Activated CD8-positive, alpha-beta T cell treated with anti-CD3 and anti-CD28 coated beads, Interleukin-2, amount 10 ng/mL, durations not matched to agents 7 days and 5 days (primary cell): Measurements from ENCODE around the gene PSME1. TPM values are rescaled to one million over a fixed set of nuclear protein-coding genes. Genes with fewer than 3 reads are reported as not detected.

Source experiments
- ATAC-seq: fragments of 150-1000 bp; cut with Tn5 transposase; one replicate; pipeline ENCODE4 v1.10.0; 2021; ENCODE audit warnings: moderate library complexity
- CTCF ChIA-PET: fragments of 350-600 bp; sonication (Branson Sonifier 250); formaldehyde crosslinking; loops from one replicate; lab custom pipeline; 2021; ENCODE audit warnings: antibody characterized with exemption; lab: Charles Lee
- POLR2A ChIA-PET: fragments of 350-600 bp; sonication (Branson Sonifier 250); formaldehyde crosslinking; loops from one replicate; lab custom pipeline; 2021; ENCODE audit warnings: antibody characterized with exemption; lab: Charles Lee
- DNase-seq: peaks from one replicate; pipeline ENCODE4 v3.0.0-alpha.2; 2020
- H3K27ac Mint-ChIP-seq: one replicate; pipeline ENCODE4 v1.8.0; 2021; ENCODE audit warnings: mild to moderate bottlenecking, mixed read lengths
- H3K27me3 Mint-ChIP-seq: one replicate; pipeline ENCODE4 v1.8.0; 2021; ENCODE audit warnings: low read depth, mixed read lengths
- H3K36me3 Mint-ChIP-seq: one replicate; pipeline ENCODE4 v1.8.0; 2021; ENCODE audit warnings: low read depth, mixed read lengths
- H3K4me1 Mint-ChIP-seq: one replicate; pipeline ENCODE4 v1.8.0; 2021; ENCODE audit warnings: low read depth, mixed read lengths
- H3K4me3 Mint-ChIP-seq: one replicate; pipeline ENCODE4 v1.8.0; 2021; ENCODE audit warnings: mild to moderate bottlenecking, mixed read lengths
- H3K9me3 Mint-ChIP-seq: one replicate; pipeline ENCODE4 v1.8.0; 2022; ENCODE audit warnings: mixed read lengths; ENCODE audit not compliant: insufficient read depth
- total RNA-seq, 2 experiments: library from RNA; stranded (reverse); gene quantifications; one replicate each; pipeline ENCODE4 v1.2.3, GENCODE V29; 2021

PSME1 gene
- total RNA-seq, 2 experiments from 2014 or later = 516 to 530 TPM

DNA sequence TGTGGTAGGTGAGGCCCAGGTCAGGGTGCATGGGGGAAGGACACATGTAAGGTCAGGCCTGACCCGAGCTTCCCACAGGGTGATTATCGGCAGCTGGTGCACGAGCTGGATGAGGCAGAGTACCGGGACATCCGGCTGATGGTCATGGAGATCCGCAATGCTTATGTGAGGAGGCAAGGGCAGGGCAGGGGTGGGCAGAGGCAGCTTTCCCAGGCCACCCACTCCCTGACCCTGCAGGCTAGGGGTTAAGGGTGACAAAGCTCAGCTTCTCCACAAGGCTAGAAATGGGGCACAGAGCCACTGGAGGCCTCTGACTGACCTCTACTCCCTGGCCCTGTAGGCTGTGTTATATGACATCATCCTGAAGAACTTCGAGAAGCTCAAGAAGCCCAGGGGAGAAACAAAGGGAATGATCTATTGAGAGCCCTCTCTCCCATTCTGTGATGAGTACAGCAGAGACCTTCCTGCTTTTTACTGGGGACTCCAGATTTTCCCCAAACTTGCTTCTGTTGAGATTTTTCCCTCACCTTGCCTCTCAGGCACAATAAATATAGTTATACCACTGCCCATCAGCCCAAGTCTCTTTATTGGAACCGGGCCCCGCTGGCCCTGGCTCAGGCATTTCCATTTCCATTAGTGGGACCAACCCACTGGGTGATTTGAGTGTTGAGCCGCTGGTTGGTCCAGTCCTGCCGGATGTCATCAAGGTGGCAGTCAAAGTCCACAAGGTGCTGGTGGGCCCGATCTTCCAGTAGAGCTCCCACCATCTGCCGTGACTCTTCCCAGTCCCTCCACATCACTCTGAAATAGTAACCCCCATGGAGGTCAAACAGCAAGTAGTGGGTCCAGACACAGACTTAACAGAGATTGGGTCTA, 2.6 kb downstream of the PSME1 start:
- ChIA-PET POLR2A (interaction anchor here (0.5 to 8.7 kb wide), 5 partner anchors 8 to 44 kb away, joined by 3 to 119 read pairs (median 56); partner anchors contain the start of genes DCAF11, IRF9, NRL and PSME2), CTCF (interaction anchor here (1.5 to 5.2 kb wide), 5 partner anchors 22 to 30 kb away, joined by 3 to 43 read pairs (median 8); partner anchors contain the start of genes DCAF11, IRF9 and NRL)
- Mint-ChIP-seq H3K9me3 (no peaks in the 10 kb centered on the region), H3K27me3 (no peaks in the 10 kb centered on the region), H3K27ac (peak overlapping the region; percentile 68), H3K36me3 (peaks cover 63% of the 10 kb centered on the region), H3K4me1 (peaks cover 54% of the 10 kb centered on the region), H3K4me3 (peak overlapping the region; percentile 97)
- no peak for ATAC-seq
- DNase-seq = no peak

DNA sequence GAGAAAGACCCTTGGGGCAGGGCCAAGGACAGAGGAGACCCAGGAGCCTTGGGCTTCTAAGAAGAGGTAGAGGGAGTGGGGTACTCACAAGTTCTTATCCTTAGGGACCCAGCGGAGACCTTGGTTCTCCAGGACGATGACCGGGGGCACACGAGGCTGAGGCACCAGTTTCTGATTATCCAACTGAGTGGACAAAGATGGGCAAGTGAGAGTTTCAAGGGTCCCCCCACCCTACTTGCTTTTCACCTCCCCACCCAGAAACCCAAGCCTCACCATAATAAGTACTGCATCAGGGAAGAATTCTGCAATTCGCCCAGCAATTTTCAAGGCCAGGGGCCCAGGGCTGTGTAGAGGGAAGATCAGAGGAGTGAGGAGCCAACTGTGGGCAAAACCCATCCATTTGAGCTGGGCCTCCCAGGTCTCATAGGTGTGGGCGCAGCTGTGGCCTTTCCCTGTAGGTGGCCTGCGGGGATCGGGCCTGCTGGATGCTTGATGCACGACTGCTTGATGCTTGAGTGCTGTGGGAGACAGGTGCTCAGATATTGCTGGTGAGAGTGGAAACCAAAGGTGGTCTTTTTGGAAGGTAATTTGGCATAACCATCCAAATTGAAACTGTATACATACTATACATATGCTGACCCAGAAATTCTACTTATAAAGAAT, 3.4 kb downstream of the PSME1 start:
- Mint-ChIP-seq H3K4me3 (peak overlapping the region; percentile 97), H3K27me3 (no peaks in the 10 kb centered on the region), H3K27ac (peak overlapping the region; percentile 68), H3K4me1 (peaks cover 62% of the 10 kb centered on the region), H3K9me3 (no peaks in the 10 kb centered on the region), H3K36me3 (peaks cover 69% of the 10 kb centered on the region)
- ATAC-seq (no peak), DNase-seq (peak; percentile 49)
- POLR2A ChIA-PET = interaction anchor here (2.5 to 4.0 kb wide), 3 partner anchors 8 to 25 kb away, joined by 32 to 56 read pairs (median 48); partner anchors contain the start of genes DCAF11, IRF9, NRL and PSME2
- CTCF ChIA-PET = interaction anchor here (1.5 to 5.2 kb wide), 3 partner anchors 21 to 30 kb away, joined by 3 to 37 read pairs (median 4); partner anchors contain the start of gene IRF9

DNA sequence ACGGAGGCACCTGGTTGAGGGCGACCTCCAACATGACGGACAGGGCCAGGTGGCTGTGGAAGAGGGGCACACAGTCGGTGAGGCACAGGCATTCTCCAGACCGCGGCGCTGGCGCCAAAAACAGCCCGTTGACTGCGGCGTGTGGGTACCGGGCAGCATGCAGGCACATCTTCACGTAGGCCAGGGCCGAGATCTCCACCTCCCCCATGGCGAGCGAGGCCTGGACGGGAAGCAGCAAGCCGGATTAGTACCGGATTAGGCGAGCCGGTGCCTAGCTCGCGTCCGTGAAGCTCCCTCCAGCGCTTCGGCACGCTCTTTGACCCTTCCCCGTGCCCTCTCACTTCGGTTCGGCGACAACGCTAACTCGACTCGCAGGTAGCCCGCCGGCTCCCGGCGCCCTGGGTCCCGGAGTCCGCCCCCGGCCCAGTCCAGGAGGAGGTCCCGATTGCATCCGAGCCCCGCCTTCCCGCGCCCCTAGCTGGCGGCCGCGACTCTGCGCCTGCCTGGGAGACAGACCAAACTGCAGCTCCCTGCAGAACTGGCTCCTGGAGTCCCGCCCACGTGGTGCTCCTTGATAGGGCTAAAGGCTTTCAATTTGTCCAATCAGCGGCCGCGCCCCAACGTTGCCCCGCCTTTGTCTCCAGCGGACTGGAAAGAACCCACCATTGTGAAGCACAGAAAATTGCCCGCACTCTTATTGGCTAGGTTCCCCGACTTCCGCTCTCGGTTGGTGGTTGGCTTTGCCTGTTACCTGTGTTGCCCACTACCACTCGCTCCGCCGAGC, 5.3 kb downstream of the PSME1 start, which contains the start of gene EMC9:
TSS of gene EMC9 (minus strand) at position 495 of the 784 bp plus-strand sequence. CDS start at position 208, 287 bp downstream.
- ChIA-PET CTCF (interaction anchor here (0.7 to 2.2 kb wide), 16 partner anchors 9 to 296 kb away, joined by 3 to 20 read pairs (median 4); partner anchors contain the start of genes CIDEB, DCAF11, IRF9 and NRL), POLR2A (interaction anchor here (0.6 to 3.5 kb wide), 14 partner anchors 9 to 289 kb away, joined by 3 to 56 read pairs (median 4); partner anchors contain the start of genes CHMP4A, DCAF11, IRF9 and KHNYN)
- Mint-ChIP-seq H3K9me3 (no peaks in the 10 kb centered on the region), H3K4me3 (peak within 1 kb of the TSS; percentile 97), H3K36me3 (peaks cover 88% of the 10 kb centered on the region), H3K4me1 (peaks cover 66% of the 10 kb centered on the region), H3K27ac (peak within 1 kb of the TSS; percentile 77), H3K27me3 (no peaks in the 10 kb centered on the region)
- DNase-seq (peak; percentile 100), ATAC-seq (peak; percentile 92)

DNA sequence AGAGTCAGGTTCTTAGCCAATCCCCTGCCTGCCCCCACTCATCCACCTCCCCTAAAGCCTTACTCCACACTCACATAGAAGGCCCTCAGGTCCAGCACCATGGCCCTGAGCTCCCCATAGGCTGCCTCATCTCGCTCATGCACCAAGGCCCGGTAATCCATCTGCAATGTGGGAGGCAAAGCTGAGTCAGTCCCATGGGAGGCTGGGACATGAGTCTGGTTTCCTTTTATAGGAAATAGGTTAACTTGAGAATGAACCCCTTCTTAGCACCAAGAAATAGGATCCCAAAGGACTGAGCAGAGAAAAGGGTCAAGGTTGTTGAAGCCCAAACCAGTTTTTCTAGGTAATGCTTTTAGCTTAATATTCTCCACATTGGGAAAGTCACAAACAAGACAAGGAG, 7.5 kb downstream of the PSME1 start:
- ATAC-seq (no peak), DNase-seq (no peak)
- Mint-ChIP-seq H3K36me3 (peaks cover 76% of the 10 kb centered on the region), H3K27ac (peak overlapping the region; percentile 1), H3K27me3 (no peaks in the 10 kb centered on the region), H3K4me3 (no peak overlapping the region), H3K9me3 (no peaks in the 10 kb centered on the region), H3K4me1 (peaks cover 54% of the 10 kb centered on the region)
- ChIA-PET POLR2A (interaction anchor here (0.7 to 2.2 kb wide), 4 partner anchors 15 to 526 kb away, joined by 3 to 14 read pairs (median 4); partner anchors contain the start of genes DCAF11, IRF9 and NRL), CTCF (interaction anchor here (4.8 to 6.1 kb wide), 2 partner anchors 17 to 28 kb away, joined by 22 to 77 read pairs; partner anchors contain the start of genes DCAF11, IRF9 and NRL)

DNA sequence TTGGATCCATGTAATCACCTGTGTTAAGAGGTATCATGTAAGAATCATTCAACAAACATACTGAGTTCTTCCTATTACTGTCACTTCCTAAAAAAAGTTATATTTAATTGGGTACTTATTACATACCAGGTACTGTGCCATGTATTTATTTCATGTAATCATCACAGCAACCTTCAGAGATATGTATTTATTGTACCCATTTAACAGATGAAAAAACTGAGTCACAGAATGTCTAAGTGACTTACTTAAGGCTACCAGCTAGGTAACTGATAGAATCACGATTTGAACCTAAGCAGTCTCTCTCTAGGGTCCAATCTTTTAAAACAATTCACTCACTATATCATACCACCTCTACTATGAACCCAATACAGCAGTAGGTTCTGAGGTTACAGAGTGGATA, 8.5 kb downstream of the PSME1 start:
- ATAC-seq = no peak
- Mint-ChIP-seq H3K36me3 (peaks cover 76% of the 10 kb centered on the region), H3K4me3 (peak overlapping the region; percentile 88), H3K9me3 (no peaks in the 10 kb centered on the region), H3K27me3 (no peaks in the 10 kb centered on the region), H3K27ac (peak overlapping the region; percentile 43), H3K4me1 (peaks cover 54% of the 10 kb centered on the region)
- ChIA-PET CTCF (interaction anchor here (4.8 to 6.1 kb wide), 2 partner anchors 16 to 29 kb away, joined by 22 to 77 read pairs; partner anchors contain the start of genes DCAF11, IRF9 and NRL), POLR2A (interaction anchor here (1.0 to 10.1 kb wide), 3 partner anchors 16 to 30 kb away, joined by 5 to 229 read pairs (median 14); partner anchors contain the start of genes DCAF11, IRF9 and NRL)
- DNase-seq = no peak

DNA sequence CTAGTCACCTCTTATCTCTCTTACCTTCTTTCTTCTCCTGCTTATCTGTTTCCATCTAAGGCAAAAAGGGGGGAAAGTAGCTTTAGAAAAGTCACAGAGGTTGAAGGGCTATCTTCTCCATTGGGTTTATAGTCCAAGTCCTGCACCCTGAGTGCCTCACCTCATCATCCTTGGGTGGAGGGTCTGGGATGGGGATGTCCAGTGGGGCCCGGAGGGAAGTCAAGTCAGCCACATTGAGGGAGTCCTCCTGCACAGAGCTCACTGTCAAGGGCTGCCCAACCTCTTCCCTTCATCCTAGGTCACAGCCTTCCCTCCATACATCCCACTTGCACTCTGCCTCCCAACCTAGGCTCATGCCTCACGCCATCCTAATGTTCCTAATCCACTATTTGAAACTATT, 9.2 kb downstream of the PSME1 start:
- POLR2A ChIA-PET = interaction anchor here (1.6 to 10.1 kb wide), 6 partner anchors 8 to 71 kb away, joined by 4 to 229 read pairs (median 34); partner anchors contain the start of genes CHMP4A, DCAF11, IRF9 and MDP1
- ATAC-seq (no peak), DNase-seq (no peak)
- Mint-ChIP-seq H3K4me3 (peak overlapping the region; percentile 88), H3K36me3 (peaks cover 77% of the 10 kb centered on the region), H3K4me1 (peaks cover 56% of the 10 kb centered on the region), H3K27me3 (no peaks in the 10 kb centered on the region), H3K9me3 (no peaks in the 10 kb centered on the region), H3K27ac (peak overlapping the region; percentile 95)
- CTCF ChIA-PET = interaction anchor here (3.4 to 6.1 kb wide), 4 partner anchors 9 to 37 kb away, joined by 22 to 77 read pairs (median 26); partner anchors contain the start of genes DCAF11, IRF9, NRL and PSME1

DNA sequence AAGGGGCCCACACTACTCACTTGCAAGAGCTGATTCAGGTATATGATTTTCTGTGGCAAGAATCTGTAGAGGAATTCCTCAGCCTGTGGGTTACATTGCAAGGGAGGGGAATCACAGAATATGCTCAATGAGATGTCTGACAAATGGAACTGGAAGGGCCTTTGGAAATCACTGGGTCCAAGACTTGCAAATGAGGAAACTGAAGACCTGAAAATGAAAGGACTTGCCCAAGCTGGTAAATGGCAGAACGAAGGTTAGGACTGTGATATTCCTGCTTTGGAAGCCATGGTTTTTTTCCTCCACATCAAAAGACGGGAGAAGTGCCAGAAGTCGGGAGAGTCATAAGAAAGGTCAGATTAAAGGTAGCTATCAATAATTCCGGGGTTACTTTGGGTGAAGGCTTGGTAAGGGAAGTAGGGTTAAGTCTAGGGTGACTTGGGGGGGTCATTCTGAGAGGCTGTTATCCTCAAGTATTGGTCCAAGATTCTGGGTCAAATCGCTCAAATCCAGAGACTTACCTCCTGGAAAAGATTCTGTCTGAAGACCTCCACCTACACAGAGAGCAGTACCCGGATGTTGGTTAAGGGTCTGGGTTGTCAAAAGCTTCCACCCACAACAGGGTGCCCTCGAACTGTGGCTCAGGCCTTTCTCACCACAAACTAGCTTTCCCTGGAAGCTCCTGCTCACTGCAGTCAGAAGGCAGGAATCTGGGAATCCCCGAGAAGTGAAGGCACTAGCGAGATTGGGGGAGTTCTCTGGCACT, 9.9 kb downstream of the PSME1 start:
- Mint-ChIP-seq H3K4me3 (peak overlapping the region; percentile 88), H3K4me1 (peaks cover 63% of the 10 kb centered on the region), H3K27me3 (no peaks in the 10 kb centered on the region), H3K9me3 (no peaks in the 10 kb centered on the region), H3K36me3 (peaks cover 77% of the 10 kb centered on the region), H3K27ac (peak overlapping the region; percentile 95)
- ATAC-seq = no peak
- CTCF ChIA-PET = interaction anchor here (0.8 to 6.1 kb wide), 8 partner anchors 9 to 162 kb away, joined by 3 to 77 read pairs (median 16); partner anchors contain the start of genes CIDEB, DCAF11, IRF9 and NRL
- POLR2A ChIA-PET = interaction anchor here (0.9 to 10.1 kb wide), 11 partner anchors 9 to 97 kb away, joined by 4 to 229 read pairs (median 13); partner anchors contain the start of genes CHMP4A, DCAF11, IPO4 and IRF9
- peak; percentile 29 for DNase-seq

DNA sequence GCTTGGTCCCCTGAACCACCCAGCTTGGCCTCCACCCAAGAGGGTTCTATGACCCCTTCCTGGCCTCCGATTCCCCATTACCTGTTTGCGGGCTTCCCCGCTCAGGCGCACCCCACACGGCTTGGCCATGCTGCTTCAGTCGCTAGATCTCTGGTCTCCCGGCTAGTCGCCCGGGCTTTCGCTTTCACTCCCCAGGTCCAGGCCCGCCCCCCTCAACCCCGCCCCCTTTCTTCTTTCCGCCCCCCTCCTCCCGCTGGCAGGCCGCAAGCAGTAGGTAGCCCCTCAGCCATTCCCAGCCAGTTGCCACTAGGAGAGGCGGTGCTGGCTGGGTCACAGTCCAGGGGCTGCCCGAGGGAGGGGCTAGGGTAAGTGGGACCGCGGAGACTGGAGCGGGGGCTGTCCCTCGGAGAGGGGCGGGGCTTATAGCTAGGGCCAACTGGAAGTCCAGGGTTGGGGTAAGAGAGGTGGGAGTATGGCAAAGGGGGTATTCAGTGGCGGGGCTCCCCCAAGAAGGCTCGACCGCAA, 10.5 kb downstream of the PSME1 start, which contains the start of gene PSME2:
TSS of gene PSME2 (minus strand) at position 158 of the 525 bp plus-strand sequence. CDS start at position 129, 29 bp downstream.
- peaks cover 66% of the 10 kb centered on the region for H3K4me1 Mint-ChIP-seq
- H3K4me3 Mint-ChIP-seq = peak within 1 kb of the TSS; percentile 88
- POLR2A ChIA-PET = interaction anchor here (0.6 to 10.1 kb wide), 16 partner anchors 9 to 536 kb away, joined by 3 to 229 read pairs (median 10); partner anchors contain the start of genes CHMP4A, DCAF11, FITM1 and IPO4
- H3K27me3 Mint-ChIP-seq = no peaks in the 10 kb centered on the region
- peak; percentile 96 for DNase-seq
- peak within 1 kb of the TSS; percentile 95 for H3K27ac Mint-ChIP-seq
- CTCF ChIA-PET = interaction anchor here (0.7 to 6.1 kb wide), 10 partner anchors 9 to 161 kb away, joined by 3 to 77 read pairs (median 8); partner anchors contain the start of genes CIDEB, DCAF11, IRF9 and NRL
- H3K36me3 Mint-ChIP-seq = peaks cover 79% of the 10 kb centered on the region
- H3K9me3 Mint-ChIP-seq = no peaks in the 10 kb centered on the region
- ATAC-seq = peak; percentile 72
